OCI-LY7 (cell line): Measurements from ENCODE around the gene SOX8. TPM values are rescaled to one million over a fixed set of nuclear protein-coding genes. Genes with fewer than 3 reads are reported as not detected.

Experiments used
- BruUV-seq: library from RNA; stranded (reverse); fragments of 400-500 nt; replicated peaks from 2 replicates; lab custom pipeline; 2021; lab: Mats Ljungman, UMichigan
- CTCF ChIA-PET: fragments of 300-600 bp; sonication (Branson Sonifier 250); formaldehyde crosslinking; loops from one replicate; lab custom pipeline; 2022; ENCODE audit warnings: antibody characterized with exemption; ENCODE audit not compliant: unreplicated experiment; lab: Charles Lee
- POLR2A ChIA-PET: fragments of 300-600 bp; sonication (Branson Sonifier 250); formaldehyde crosslinking; loops from one replicate; lab custom pipeline; 2022; ENCODE audit warnings: antibody characterized with exemption; lab: Charles Lee
- DNase-seq: peaks from one replicate; pipeline ENCODE4 v3.0.0-alpha.2; 2015; ENCODE audit warnings: low spot score
- H2AFZ ChIP-seq: fragments of 200-600 bp; sonication (generic), shearing (Covaris generic); 2 replicates; pipeline ENCODE4 v1.6.1; 2014; ENCODE audit warnings: mild to moderate bottlenecking, antibody characterized with exemption, low read length, moderate library complexity
- H3K27ac ChIP-seq: fragments of 200-600 bp; sonication (generic); 2 replicates; pipeline ENCODE4 v1.5.1; 2014; ENCODE audit warnings: mixed run types, low read depth, mild to moderate bottlenecking, moderate library complexity, low read length, inconsistent platforms; ENCODE audit not compliant: poor library complexity, severe bottlenecking
- H3K36me3 ChIP-seq: fragments of 200-600 bp; sonication (generic); 2 replicates; pipeline ENCODE4 v1.6.1; 2014; ENCODE audit warnings: mild to moderate bottlenecking, antibody characterized with exemption, low read length, moderate library complexity, mixed read lengths; ENCODE audit not compliant: insufficient read depth
- H3K4me1 ChIP-seq: fragments of 200-600 bp; sonication (generic); 2 replicates; pipeline ENCODE4 v1.5.1; 2014; ENCODE audit warnings: mild to moderate bottlenecking, low read length; ENCODE audit not compliant: insufficient read depth, poor library complexity, severe bottlenecking
- H3K4me2 ChIP-seq: fragments of 200-600 bp; sonication (generic); 2 replicates; pipeline ENCODE4 v1.6.1; 2014; ENCODE audit warnings: mild to moderate bottlenecking, low read length
- H3K4me3 ChIP-seq: fragments of 200-600 bp; sonication (generic); 2 replicates; pipeline ENCODE4 v1.5.1; 2014; ENCODE audit warnings: mild to moderate bottlenecking, low read depth, low read length; ENCODE audit not compliant: poor library complexity, severe bottlenecking
- H3K79me2 ChIP-seq: fragments of 200-600 bp; sonication (generic); 2 replicates; pipeline ENCODE4 v1.6.1; 2016; ENCODE audit warnings: low read depth, mild to moderate bottlenecking, low read length, moderate library complexity, mixed read lengths; ENCODE audit not compliant: insufficient read depth
- H3K9me2 ChIP-seq: fragments of 200-600 bp; sonication (generic); 2 replicates; pipeline ENCODE4 v1.6.1; 2016; ENCODE audit warnings: mild to moderate bottlenecking, low read length, mixed read lengths; ENCODE audit not compliant: insufficient read depth
- H3K9me3 ChIP-seq: fragments of 200-600 bp; sonication (generic); 2 replicates; pipeline ENCODE4 v1.6.1; 2014; ENCODE audit warnings: mild to moderate bottlenecking, mixed run types, low read length, mixed read lengths
- H4K20me1 ChIP-seq: fragments of 200-600 bp; sonication (generic); 2 replicates; pipeline ENCODE4 v1.6.1; 2014; ENCODE audit warnings: mild to moderate bottlenecking, antibody characterized with exemption, low read length, moderate library complexity, mixed read lengths; ENCODE audit not compliant: insufficient read depth
- CTCF ChIP-seq: fragments of 200-600 bp; sonication (generic); conservative IDR thresholded peaks from 2 replicates; pipeline ENCODE4 v1.5.1; 2014; ENCODE audit warnings: mild to moderate bottlenecking, antibody characterized with exemption, low read length, moderate library complexity, mixed read lengths
- EZH2phosphoT487 ChIP-seq: fragments of 200-600 bp; sonication (generic); IDR thresholded peaks from 2 replicates; pipeline ENCODE4 v1.6.1; 2018; ENCODE audit warnings: low read depth, borderline replicate concordance, mild to moderate bottlenecking, mixed run types, antibody characterized with exemption, low read length, moderate library complexity, mixed read lengths
- intact Hi-C: fragments of 100-400 bp; cut with micrococcal nuclease; formaldehyde crosslinking; loops from one replicate; pipeline ENCODE4 v1.10.0; 2022; ENCODE audit not compliant: unreplicated experiment
- total RNA-seq, 2 experiments: library from RNA; depleted of rRNA in 1 of 2; stranded (reverse); fragments of >200 nt in 1 of 2; shearing (Covaris generic) in 1 of 2; gene quantifications; 2 replicates each; pipeline ENCODE4 v1.2.3, GENCODE V29; 2014 to 2022

The SOX8 gene
- total RNA-seq, 2 experiments from 2014 or later = 0.85 to 2.4 TPM

DNA sequence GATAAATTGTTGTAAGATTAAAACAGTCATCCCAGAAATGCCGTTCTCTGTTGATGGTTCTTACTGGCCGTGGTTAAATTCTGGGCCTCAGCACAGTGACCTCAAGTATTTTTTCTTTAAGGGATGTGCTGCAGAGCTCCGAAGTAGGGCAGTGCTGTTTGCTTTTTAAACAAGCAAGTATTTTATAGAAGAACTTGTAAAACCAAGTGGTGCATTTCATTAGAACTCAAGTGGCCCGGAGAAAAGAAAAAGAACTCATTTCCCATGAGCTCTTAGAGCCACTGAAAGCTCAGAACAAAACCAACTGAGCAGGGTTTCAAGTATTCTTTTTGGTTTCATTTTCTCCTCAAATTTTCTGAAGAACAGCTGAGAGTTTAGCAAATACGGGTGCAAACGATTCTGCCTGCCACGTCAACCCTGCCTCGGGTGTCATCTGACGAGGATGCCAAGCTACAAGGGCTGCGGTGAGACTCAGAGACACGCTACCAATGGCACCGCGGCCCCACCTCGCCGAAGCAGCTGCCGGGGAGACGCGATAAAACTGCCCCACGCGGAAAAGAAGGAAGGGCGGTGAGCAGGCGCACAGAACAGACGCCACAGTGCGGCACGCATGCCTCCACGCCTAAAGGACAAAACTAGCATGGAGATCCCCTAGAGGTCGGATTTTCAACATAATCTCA is 17.1 kb upstream of the SOX8 start:
- no peak for TF ChIP-seq EZH2phosphoT487
- TF ChIP-seq CTCF = no peak
- no TSS peak for BruUV-seq
- Histone ChIP-seq H3K79me2 (no peaks in the 10 kb centered on the region), H3K4me3 (no peak overlapping the region), H3K9me2 (no peaks in the 10 kb centered on the region), H2AFZ (no peak overlapping the region), H3K4me2 (no peak overlapping the region), H4K20me1 (no peaks in the 10 kb centered on the region), H3K9me3 (no peaks in the 10 kb centered on the region), H3K4me1 (peaks cover 1% of the 10 kb centered on the region), H3K27ac (no peak overlapping the region), H3K36me3 (0 out of 2 replicates have a peak, but pooled peaks cover 4% of the 10 kb centered on the region)
- intact Hi-C loops = no loop called here
- DNase-seq = no peak
- CTCF ChIA-PET = no interaction called here
- POLR2A ChIA-PET = no interaction called here

- Histone ChIP-seq H3K9me3 (no peaks in the 10 kb centered on the region), H2AFZ (no peak overlapping the region), H3K4me1 (peaks cover 6% of the 10 kb centered on the region), H3K4me3 (no peak overlapping the region), H3K4me2 (no peak overlapping the region), H3K9me2 (no peaks in the 10 kb centered on the region), H3K79me2 (no peaks in the 10 kb centered on the region), H3K27ac (no peak overlapping the region), H4K20me1 (no peaks in the 10 kb centered on the region), H3K36me3 (0 out of 2 replicates have a peak, but pooled peaks cover 4% of the 10 kb centered on the region)
- ChIA-PET POLR2A (no interaction called here), CTCF (no interaction called here)
- DNase-seq = no peak
- intact Hi-C loops = no loop called here
- BruUV-seq = no TSS peak
- TF ChIP-seq CTCF (no peak), EZH2phosphoT487 (no peak)
Measured at GRCh38 chr16:965036-965395, 16.6 kb upstream of the SOX8 start.

DNA sequence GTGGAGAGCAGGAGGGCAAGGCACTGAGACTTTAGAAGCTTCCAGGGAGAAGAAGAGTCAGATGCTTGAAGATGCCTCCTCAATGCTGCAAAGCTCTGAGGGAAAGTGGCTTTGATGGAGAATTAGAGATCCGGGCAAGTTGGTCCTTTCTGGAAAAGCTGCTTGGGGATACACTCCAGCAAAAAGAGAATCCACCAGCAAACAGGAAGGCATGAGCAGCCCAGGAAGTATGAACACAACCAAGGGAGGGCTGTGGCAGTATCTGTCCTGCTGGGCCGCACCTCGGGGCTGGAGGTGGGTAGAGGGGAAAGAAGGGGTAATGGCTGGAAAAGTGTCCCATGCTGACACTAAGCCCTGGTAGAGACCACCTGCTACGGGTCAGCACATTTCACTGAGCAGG is 16.1 kb upstream of the SOX8 start:
- TF ChIP-seq CTCF (no peak), EZH2phosphoT487 (no peak)
- Histone ChIP-seq H3K4me2 (no peak overlapping the region), H3K4me3 (no peak overlapping the region), H3K4me1 (peaks cover 7% of the 10 kb centered on the region), H3K9me2 (no peaks in the 10 kb centered on the region), H3K9me3 (no peaks in the 10 kb centered on the region), H4K20me1 (no peaks in the 10 kb centered on the region), H3K79me2 (no peaks in the 10 kb centered on the region), H3K36me3 (0 out of 2 replicates have a peak, but pooled peaks cover 4% of the 10 kb centered on the region), H3K27ac (no peak overlapping the region), H2AFZ (no peak overlapping the region)
- POLR2A ChIA-PET = no interaction called here
- no peak for DNase-seq
- CTCF ChIA-PET = no interaction called here
- no TSS peak for BruUV-seq
- intact Hi-C loops = no loop called here
